IMR-90 (cell line): ENCODE data around the gene LAMC2. TPM values are rescaled to one million over a fixed set of nuclear protein-coding genes. Genes with fewer than 3 reads are reported as not detected.

Experiments used
- ATAC-seq: fragments of 200-7000 bp; cut with Tn5 transposase; 2 replicates; pipeline ENCODE4 v1.9.1; 2020; ENCODE audit warnings: low read depth, mild to moderate bottlenecking, moderate library complexity
- BruUV-seq: library from RNA; stranded (reverse); fragments of 400-500 nt; replicated peaks from 2 replicates; lab custom pipeline; 2021; lab: Mats Ljungman, UMichigan
- CTCF ChIA-PET: fragments of 300-600 bp; formaldehyde crosslinking; extraction: SDS; loops from one replicate; lab custom pipeline; 2021; ENCODE audit warnings: antibody characterized with exemption; lab: Yijun Ruan, JAX
- POLR2A ChIA-PET: fragments of 300-600 bp; sonication (Branson Sonifier 250); formaldehyde crosslinking; loops from one replicate; lab custom pipeline; 2022; ENCODE audit warnings: antibody characterized with exemption; ENCODE audit not compliant: unreplicated experiment; lab: Charles Lee
- DNase-seq: peaks from one replicate; pipeline ENCODE4 v3.0.0; 2013
- H2AFZ ChIP-seq: replicated peaks from 2 replicates; pipeline ENCODE3; 2013; ENCODE audit warnings: low read length, mild to moderate bottlenecking; ENCODE audit not compliant: poor library complexity
- H2AK5ac ChIP-seq: 2 replicates; pipeline ENCODE4 v1.6.1; 2013; ENCODE audit warnings: low read depth, low read length, inconsistent platforms
- H2AK9ac ChIP-seq: replicated peaks from 2 replicates; pipeline ENCODE3; 2013; ENCODE audit warnings: mild to moderate bottlenecking, low read depth, low read length, moderate library complexity; ENCODE audit not compliant: poor library complexity
- H2BK120ac ChIP-seq: 2 replicates; pipeline ENCODE4 v1.6.1; 2013; ENCODE audit warnings: low read depth, low read length, inconsistent platforms
- H2BK15ac ChIP-seq: 3 replicates; pipeline ENCODE4 v1.6.1; 2013; ENCODE audit warnings: low read depth, low read length, inconsistent platforms
- H2BK20ac ChIP-seq: 2 replicates; pipeline ENCODE4 v1.6.1; 2013; ENCODE audit warnings: low read depth, mild to moderate bottlenecking, inconsistent platforms, low read length, moderate library complexity
- H2BK5ac ChIP-seq: 2 replicates; pipeline ENCODE4 v1.6.1; 2013; ENCODE audit warnings: mild to moderate bottlenecking, low read depth, low read length, inconsistent platforms; ENCODE audit not compliant: poor library complexity, severe bottlenecking
- H3K14ac ChIP-seq: replicated peaks from 2 replicates; pipeline ENCODE4 v1.6.1; 2013; ENCODE audit warnings: low read depth, low read length, inconsistent platforms
- H3K18ac ChIP-seq: 2 replicates; pipeline ENCODE4 v1.6.1; 2013; ENCODE audit warnings: low read depth, low read length, control low read depth
- H3K23ac ChIP-seq: 2 replicates; pipeline ENCODE4 v1.6.1; 2013; ENCODE audit warnings: low read depth, low read length, inconsistent platforms
- H3K27ac ChIP-seq: 2 replicates; pipeline ENCODE4 v1.5.1; 2013; ENCODE audit warnings: mild to moderate bottlenecking, control low read depth, low read length; ENCODE audit not compliant: insufficient read depth
- H3K27me3 ChIP-seq: 2 replicates; pipeline ENCODE4 v1.6.1; 2013; ENCODE audit warnings: low read length; ENCODE audit not compliant: control insufficient read depth, insufficient read depth
- H3K36me3 ChIP-seq: 2 replicates; pipeline ENCODE4 v1.6.1; 2013; ENCODE audit warnings: low read length, mixed read lengths; ENCODE audit not compliant: control insufficient read depth, insufficient read depth
- H3K4ac ChIP-seq: 2 replicates; pipeline ENCODE4 v1.6.1; 2013; ENCODE audit warnings: low read depth, low read length, inconsistent platforms
- H3K4me1 ChIP-seq: 2 replicates; pipeline ENCODE4 v1.6.1; 2013; ENCODE audit warnings: low read length, mixed read lengths; ENCODE audit not compliant: control insufficient read depth, insufficient read depth
- H3K4me2 ChIP-seq: 2 replicates; pipeline ENCODE4 v1.6.1; 2013; ENCODE audit warnings: low read depth, mild to moderate bottlenecking, control low read depth, low read length, moderate library complexity
- H3K4me3 ChIP-seq: 2 replicates; pipeline ENCODE4 v1.5.1; 2013; ENCODE audit warnings: low read depth, mild to moderate bottlenecking, control low read depth, low read length, moderate library complexity; ENCODE audit not compliant: insufficient read depth
- H3K56ac ChIP-seq: 2 replicates; pipeline ENCODE4 v1.6.1; 2013; ENCODE audit warnings: low read length, inconsistent platforms; ENCODE audit not compliant: insufficient read depth; ENCODE audit errors: extremely low read depth
- H3K79me1 ChIP-seq, 2 experiments: 2 replicates each; pipeline ENCODE4 v1.6.1; 2013; ENCODE audit warnings: low read length in 2 of 2, inconsistent platforms in 1 of 2, low read depth in 1 of 2
- H3K9ac ChIP-seq: 2 replicates; pipeline ENCODE4 v1.6.1; 2013; ENCODE audit warnings: low read depth, low read length, control low read depth
- H3K9me1 ChIP-seq: 2 replicates; pipeline ENCODE4 v1.6.1; 2013; ENCODE audit warnings: low read length, inconsistent platforms; ENCODE audit not compliant: insufficient read depth
- H3K9me3 ChIP-seq: 2 replicates; pipeline ENCODE4 v1.6.1; 2013; ENCODE audit warnings: low read length; ENCODE audit not compliant: control insufficient read depth, insufficient read depth
- H4K20me1 ChIP-seq: 2 replicates; pipeline ENCODE4 v1.6.1; 2013; ENCODE audit warnings: low read length, inconsistent platforms; ENCODE audit not compliant: insufficient read depth
- H4K5ac ChIP-seq: 2 replicates; pipeline ENCODE4 v1.6.1; 2013; ENCODE audit warnings: mild to moderate bottlenecking, low read depth, low read length, control low read depth
- H4K8ac ChIP-seq, 2 experiments: 2 replicates each; pipeline ENCODE4 v1.6.1; 2013; ENCODE audit warnings: low read depth in 2 of 2, low read length in 2 of 2, control low read depth in 1 of 2, inconsistent platforms in 1 of 2
- H4K91ac ChIP-seq: 2 replicates; pipeline ENCODE4 v1.6.1; 2013; ENCODE audit warnings: low read depth, low read length, inconsistent platforms; ENCODE audit not compliant: insufficient read depth
- BHLHE40 ChIP-seq: fragments of 150-350 bp; IDR thresholded peaks from 2 replicates; pipeline ENCODE4 v1.6.1; 2016; ENCODE audit warnings: mild to moderate bottlenecking, low read depth, low read length
- CEBPB ChIP-seq: IDR thresholded peaks from 2 replicates; pipeline ENCODE4 v1.6.1; 2012; ENCODE audit warnings: low read depth, low read length, improper control_type of control experiment
- CHD1 ChIP-seq: IDR thresholded peaks from 2 replicates; pipeline ENCODE4 v1.6.1; 2012; ENCODE audit warnings: low read depth, low read length, improper control_type of control experiment
- ELK1 ChIP-seq: fragments of 150-350 bp; IDR thresholded peaks from 2 replicates; pipeline ENCODE4 v1.6.1; 2016; ENCODE audit warnings: low read depth, mild to moderate bottlenecking, low read length, moderate library complexity, borderline replicate concordance
- FOS ChIP-seq: fragments of 150-350 bp; IDR thresholded peaks from 2 replicates; pipeline ENCODE4 v1.6.1; 2016; ENCODE audit warnings: low read depth, low read length
- MAFK ChIP-seq: IDR thresholded peaks from 2 replicates; pipeline ENCODE4 v1.6.1; 2012; ENCODE audit warnings: low read depth, low read length, improper control_type of control experiment
- MAZ ChIP-seq: IDR thresholded peaks from 2 replicates; pipeline ENCODE4 v1.6.1; 2012; ENCODE audit warnings: low read depth, mild to moderate bottlenecking, low read length, improper control_type of control experiment, moderate library complexity, borderline replicate concordance
- MXI1 ChIP-seq: IDR thresholded peaks from 2 replicates; pipeline ENCODE4 v1.6.1; 2012; ENCODE audit warnings: low read depth, mild to moderate bottlenecking, low read length, moderate library complexity, borderline replicate concordance
- NFE2L2 ChIP-seq: fragments of 150-350 bp; IDR thresholded peaks from 2 replicates; pipeline ENCODE4 v1.6.1; 2016; ENCODE audit warnings: low read depth, mild to moderate bottlenecking, low read length
- POLR2A ChIP-seq: IDR thresholded peaks from 2 replicates; pipeline ENCODE4 v1.6.1; 2012; ENCODE audit warnings: mild to moderate bottlenecking, low read depth, low read length
- RAD21 ChIP-seq: IDR thresholded peaks from 2 replicates; pipeline ENCODE4 v1.6.1; 2012; ENCODE audit warnings: low read length, improper control_type of control experiment
- RCOR1 ChIP-seq: IDR thresholded peaks from 2 replicates; pipeline ENCODE4 v1.6.1; 2012; ENCODE audit warnings: mild to moderate bottlenecking, low read length, improper control_type of control experiment; ENCODE audit not compliant: insufficient replicate concordance
- RFX5 ChIP-seq: IDR thresholded peaks from 2 replicates; pipeline ENCODE4 v1.8.0; 2012; ENCODE audit warnings: low read depth, mild to moderate bottlenecking, low read length, moderate library complexity
- SMC3 ChIP-seq: fragments of 150-350 bp; IDR thresholded peaks from 2 replicates; pipeline ENCODE4 v1.6.1; 2016; ENCODE audit warnings: low read depth, mild to moderate bottlenecking, antibody characterized with exemption, low read length, moderate library complexity
- WGBS, 2 experiments: methylation state at CpG; one replicate each; pipeline versions ENCODE4 v1.1.5 to v1.1.7; 2013; ENCODE audit warnings: missing lambda C conversion rate in 2 of 2; ENCODE audit not compliant: insufficient read length in 1 of 2; ENCODE audit errors: extremely low coverage in 2 of 2; 5-methylcytosine and 5-hydroxymethylcytosine counted together
- dilution Hi-C: fragments of 300-500 bp; cut with HindIII; formaldehyde crosslinking; loops from one replicate; pipeline ENCODE4 v1.14.3; 2018; ENCODE audit warnings: low sequenced_read_pairs; ENCODE audit not compliant: unreplicated experiment
- in situ Hi-C: fragments of 300-500 bp; cut with MboI; formaldehyde crosslinking; loops from 3 replicates; pipeline ENCODE4 v1.14.3; 2019; ENCODE audit warnings: low sequenced_read_pairs, inconsistent platforms, mixed read lengths
- intact Hi-C: fragments of 100-400 bp; cut with micrococcal nuclease; formaldehyde crosslinking; loops from 2 replicates; pipeline ENCODE4 v1.10.0; 2022
- polyA plus RNA-seq, 3 experiments: library from polyadenylated mRNA; depleted of rRNA; stranded (reverse); fragments of >200 nt; gene quantifications; 2 replicates each; pipeline ENCODE4 v1.2.3, GENCODE V29; 2012; ENCODE audit warnings: low replicate concordance in 1 of 3
- total RNA-seq: library from RNA; depleted of rRNA; stranded (reverse); fragments of >200 nt; gene quantifications from 2 replicates; pipeline ENCODE4 v1.2.3, GENCODE V29; 2012
- TF ChIP-seq, protein P1 (sequence below): fragments of 150-350 bp; IDR thresholded peaks from 2 replicates; pipeline ENCODE4 v1.6.1; 2017; ENCODE audit warnings: mild to moderate bottlenecking, antibody characterized with exemption, low read length, low read depth

Gene LAMC2
- total and polyA plus RNA-seq, 2 of the 4 experiments (the other 2 are of a cell fraction): 2.3 to 2.8 TPM

DNA sequence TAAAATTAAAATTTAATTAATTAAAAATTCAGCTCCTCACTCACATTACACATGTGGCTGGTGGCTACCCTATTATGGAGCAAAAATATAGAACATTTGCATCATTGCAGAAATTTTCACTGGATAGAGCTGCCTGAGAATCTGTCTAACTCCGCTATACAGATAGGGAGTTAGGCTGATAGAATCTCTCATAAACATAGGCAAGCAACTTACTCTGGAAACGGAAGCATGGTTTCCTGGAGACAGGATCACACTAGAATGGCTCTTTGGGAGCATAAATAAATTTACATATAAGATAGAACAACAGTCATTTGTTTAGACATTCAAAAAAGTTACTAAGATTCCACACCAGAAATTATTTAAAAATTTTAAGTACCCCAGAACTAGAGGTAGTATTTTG, 12.2 kb upstream of the LAMC2 start:
- TF ChIP-seq MAFK (no peak), CHD1 (no peak), SMC3 (no peak), NFE2L2 (no peak), POLR2A (no peak), ELK1 (no peak), FOS (no peak), MAZ (no peak), MXI1 (no peak), BHLHE40 (no peak), RFX5 (no peak), CEBPB (no peak), RAD21 (no peak), RCOR1 (no peak)
- TF ChIP-seq, protein P1, sequence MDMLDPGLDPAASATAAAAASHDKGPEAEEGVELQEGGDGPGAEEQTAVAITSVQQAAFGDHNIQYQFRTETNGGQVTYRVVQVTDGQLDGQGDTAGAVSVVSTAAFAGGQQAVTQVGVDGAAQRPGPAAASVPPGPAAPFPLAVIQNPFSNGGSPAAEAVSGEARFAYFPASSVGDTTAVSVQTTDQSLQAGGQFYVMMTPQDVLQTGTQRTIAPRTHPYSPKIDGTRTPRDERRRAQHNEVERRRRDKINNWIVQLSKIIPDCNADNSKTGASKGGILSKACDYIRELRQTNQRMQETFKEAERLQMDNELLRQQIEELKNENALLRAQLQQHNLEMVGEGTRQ: no peak
- no peak overlapping the region for H2AK9ac ChIP-seq
- no peaks in the 10 kb centered on the region for H4K20me1 ChIP-seq
- no peak overlapping the region for H3K14ac ChIP-seq
- no peak overlapping the region for H3K56ac ChIP-seq
- intact Hi-C loops (no loop called here), dilution Hi-C loops (no loop called here), in situ Hi-C loops (no loop called here)
- peaks cover 2% of the 10 kb centered on the region; the same call in 1 of the 2 replicates for H3K27me3 ChIP-seq
- no peak overlapping the region for H2BK15ac ChIP-seq
- no peak overlapping the region for H2BK5ac ChIP-seq
- no peak overlapping the region for H2BK120ac ChIP-seq
- no peak overlapping the region for H3K4me3 ChIP-seq
- no peak overlapping the region for H3K18ac ChIP-seq
- no peak overlapping the region for H3K23ac ChIP-seq
- ChIA-PET CTCF (no interaction called here), POLR2A (no interaction called here)
- DNase-seq (no peak), ATAC-seq (no peak)
- no peak overlapping the region for H2AK5ac ChIP-seq
- no peak overlapping the region for H2BK20ac ChIP-seq
- no peak overlapping the region for H3K4me2 ChIP-seq
- BruUV-seq: no TSS peak
- no peak overlapping the region for H4K5ac ChIP-seq
- H3K9me3 ChIP-seq: no peaks in the 10 kb centered on the region
- no CpG with 5 or more reads among the region's 2 CpGs for WGBS, 2 experiments
- no peak overlapping the region for H3K9ac ChIP-seq
- H3K36me3 ChIP-seq: no peaks in the 10 kb centered on the region
- no peak overlapping the region for H4K8ac ChIP-seq
- H3K27ac ChIP-seq: no peak overlapping the region
- H3K4me1 ChIP-seq: no peaks in the 10 kb centered on the region
- no peak overlapping the region for H2AFZ ChIP-seq
- H3K9me1 ChIP-seq: no peaks in the 10 kb centered on the region
- H3K4ac ChIP-seq: no peak overlapping the region
- H4K91ac ChIP-seq: no peak overlapping the region
- no peaks in the 10 kb centered on the region for H3K79me1 ChIP-seq
